HepG2 (cell line): Measurements from ENCODE around the gene PRKAR2B. TPM values are rescaled to one million over a fixed set of nuclear protein-coding genes. Genes with fewer than 3 reads are reported as not detected.

Experiments
- ATAC-seq: fragments of 200-7000 bp; cut with Tn5 transposase; 3 replicates; pipeline ENCODE4 v1.9.1; 2020; ENCODE audit warnings: mild to moderate bottlenecking, moderate library complexity
- BruUV-seq: library from RNA; stranded (reverse); fragments of 400-500 nt; replicated peaks from 2 replicates; lab custom pipeline; 2021; lab: Mats Ljungman, UMichigan
- CTCF ChIA-PET: fragments of 300-600 bp; formaldehyde crosslinking; extraction: SDS; loops from one replicate; lab custom pipeline; 2021; ENCODE audit warnings: low total read pairs, inconsistent platforms, low intra/inter-chr PET ratio; lab: Yijun Ruan, JAX
- POLR2A ChIA-PET: fragments of 350-600 bp; sonication (Branson Sonifier 250); formaldehyde crosslinking; loops from one replicate; lab custom pipeline; 2020; ENCODE audit warnings: antibody characterized with exemption, inconsistent platforms; lab: Yijun Ruan, JAX
- DNase-seq: peaks from one replicate; pipeline ENCODE4 v3.0.0-alpha.2; 2015; ENCODE audit warnings: low spot score
- FAIRE-seq: peaks from 3 replicates; lab custom pipeline; 2011; peaks lifted over from hg19 to GRCh38; lab: Jason Lieb, UNC
- H2AFZ ChIP-seq: one replicate; pipeline ENCODE4 v1.6.1; 2011; ENCODE audit warnings: low read length, inconsistent platforms
- H3K27ac ChIP-seq: fragments of 300-600 bp; 3 replicates; pipeline ENCODE4 v1.8.0; 2011; ENCODE audit warnings: mixed run types, mild to moderate bottlenecking, mixed read lengths, low read length, inconsistent platforms; ENCODE audit not compliant: insufficient read depth; ENCODE audit errors: extremely low read length
- H3K27me3 ChIP-seq, 2 experiments: fragments of 200-600 bp in 1 of 2; 2 replicates in 1 of 2; 3 replicates in 1 of 2; pipeline versions ENCODE4 v1.6.0 to v1.8.0; 2011; ENCODE audit warnings: low read length in 2 of 2, mild to moderate bottlenecking in 2 of 2, moderate library complexity in 2 of 2, inconsistent platforms in 1 of 2; ENCODE audit not compliant: insufficient read depth in 2 of 2, control insufficient read depth in 1 of 2
- H3K36me3 ChIP-seq, 2 experiments: fragments of 200-600 bp in 1 of 2; replicated peaks in 1 of 2; 2 replicates in 1 of 2; 3 replicates in 1 of 2; pipeline versions ENCODE4 v1.5.1 to v1.8.0; 2011; ENCODE audit warnings: low read length in 2 of 2, inconsistent platforms in 1 of 2; ENCODE audit not compliant: insufficient read depth in 2 of 2, control insufficient read depth in 1 of 2
- H3K4me1 ChIP-seq: 2 replicates; pipeline ENCODE4 v1.5.1; 2012; ENCODE audit warnings: low read length, inconsistent platforms; ENCODE audit not compliant: insufficient read depth
- H3K4me2 ChIP-seq: 2 replicates; pipeline ENCODE4 v1.6.0; 2011; ENCODE audit warnings: low read depth, low read length, inconsistent platforms
- H3K4me3 ChIP-seq, 3 experiments: fragments of 200-600 bp in 1 of 3; sonication (generic), shearing (Covaris generic) in 1 of 3; replicated peaks in 1 of 3; 2 replicates each; pipeline ENCODE4 v1.5.1; 2011 to 2016; ENCODE audit warnings: low read length in 3 of 3, inconsistent platforms in 2 of 3, low read depth in 2 of 3, mild to moderate bottlenecking in 2 of 3, control low read depth in 1 of 3, mixed read lengths in 1 of 3; ENCODE audit not compliant: insufficient read depth in 1 of 3
- H3K79me2 ChIP-seq: one replicate; pipeline ENCODE4 v1.6.1; 2011; ENCODE audit warnings: low read length, inconsistent platforms; ENCODE audit not compliant: insufficient read depth
- H3K9ac ChIP-seq: 2 replicates; pipeline ENCODE4 v1.6.0; 2011; ENCODE audit warnings: mild to moderate bottlenecking, low read depth, low read length, inconsistent platforms; ENCODE audit not compliant: insufficient read depth
- H3K9me3 ChIP-seq: 2 replicates; pipeline ENCODE4 v1.5.1; 2012; ENCODE audit warnings: mild to moderate bottlenecking, low read length
- H4K20me1 ChIP-seq: 2 replicates; pipeline ENCODE4 v1.6.0; 2011; ENCODE audit warnings: inconsistent platforms, mild to moderate bottlenecking, low read length, moderate library complexity; ENCODE audit not compliant: insufficient read depth
- ADNP ChIP-seq: sonication (generic); formaldehyde crosslinking; IDR thresholded peaks from 2 replicates; pipeline ENCODE4 v1.4.0; 2020; ENCODE audit warnings: missing genetic modification reagents
- ARNT ChIP-seq: fragments of 450-650 bp; IDR thresholded peaks from 2 replicates; pipeline ENCODE4 v1.6.1; 2017
- FOXJ3 ChIP-seq: sonication (generic); formaldehyde crosslinking; IDR thresholded peaks from 2 replicates; pipeline ENCODE4 v1.4.0; 2020; ENCODE audit warnings: missing genetic modification reagents, mild to moderate bottlenecking, borderline replicate concordance
- FOXK1 ChIP-seq: sonication (generic); formaldehyde crosslinking; IDR thresholded peaks from 2 replicates; pipeline ENCODE4 v1.4.0; 2020; ENCODE audit warnings: low read depth, missing genetic modification reagents, borderline replicate concordance
- FOXM1 ChIP-seq: sonication (generic); formaldehyde crosslinking; IDR thresholded peaks from 2 replicates; pipeline ENCODE4 v1.5.0; 2020; ENCODE audit warnings: missing genetic modification reagents
- HES4 ChIP-seq: sonication (generic); formaldehyde crosslinking; IDR thresholded peaks from 2 replicates; pipeline ENCODE4 v1.9.0; 2021; ENCODE audit warnings: mild to moderate bottlenecking, missing genetic modification reagents, borderline replicate concordance
- NBN ChIP-seq: fragments of 450-650 bp; conservative IDR thresholded peaks from 2 replicates; pipeline ENCODE4 v1.6.1; 2017
- PCBP1 ChIP-seq: fragments of 200-400 bp; formaldehyde crosslinking; IDR thresholded peaks from 2 replicates; pipeline ENCODE4 v1.6.1; 2017; ENCODE audit warnings: mild to moderate bottlenecking, low read depth, low read length, borderline replicate concordance
- PRDM15 ChIP-seq: sonication (generic); formaldehyde crosslinking; IDR thresholded peaks from 2 replicates; pipeline ENCODE4 v1.4.0; 2020; ENCODE audit warnings: missing genetic modification reagents
- RXRB ChIP-seq: IDR thresholded peaks from 2 replicates; pipeline ENCODE4 v1.6.1; 2016; ENCODE audit warnings: borderline replicate concordance, missing genetic modification reagents, missing compliant biosample characterization
- SYNCRIP ChIP-seq: fragments of 200-400 bp; formaldehyde crosslinking; IDR thresholded peaks from 2 replicates; pipeline ENCODE4 v1.6.1; 2018; ENCODE audit warnings: mild to moderate bottlenecking, low read depth, low read length; ENCODE audit not compliant: insufficient read depth
- TAF1 ChIP-seq: sonication (generic); formaldehyde crosslinking; IDR thresholded peaks from 2 replicates; pipeline ENCODE4 v1.4.0; 2020; ENCODE audit warnings: missing genetic modification reagents
- U2AF2 ChIP-seq: fragments of 200-400 bp; formaldehyde crosslinking; IDR thresholded peaks from 2 replicates; pipeline ENCODE4 v1.6.1; 2017; ENCODE audit warnings: low read depth, mild to moderate bottlenecking, low read length
- ZBTB3 ChIP-seq: sonication (generic); formaldehyde crosslinking; IDR thresholded peaks from 2 replicates; pipeline ENCODE4 v1.4.0; 2020; ENCODE audit warnings: low read depth, mild to moderate bottlenecking, moderate library complexity, missing genetic modification reagents, borderline replicate concordance
- ZBTB8A ChIP-seq: sonication (generic); formaldehyde crosslinking; IDR thresholded peaks from 2 replicates; pipeline ENCODE4 v1.4.0; 2020; ENCODE audit warnings: mild to moderate bottlenecking, low read depth, missing genetic modification reagents, borderline replicate concordance
- ZMYM3 ChIP-seq: sonication (generic); formaldehyde crosslinking; IDR thresholded peaks from 2 replicates; pipeline ENCODE4 v1.5.1; 2020; ENCODE audit warnings: mild to moderate bottlenecking, missing genetic modification reagents
- ZNF30 ChIP-seq: sonication (generic); formaldehyde crosslinking; IDR thresholded peaks from 2 replicates; pipeline ENCODE4 v1.5.0; 2020; ENCODE audit warnings: mild to moderate bottlenecking, missing genetic modification reagents
- ZNF607 ChIP-seq: sonication (generic); formaldehyde crosslinking; IDR thresholded peaks from 2 replicates; pipeline ENCODE4 v1.5.1; 2020; ENCODE audit warnings: missing genetic modification reagents, mild to moderate bottlenecking, borderline replicate concordance
- ZNF639 ChIP-seq: conservative IDR thresholded peaks from 2 replicates; pipeline ENCODE4 v1.6.1; 2018; ENCODE audit warnings: missing genetic modification reagents
- in situ Hi-C: cut with HindIII; loops from 2 replicates; pipeline ENCODE4 v1.10.0; 2017; ENCODE audit warnings: low pct_unique_long_range_greater_than_20kb; ENCODE audit not compliant: extremely low pct_ligation_motif_present
- intact Hi-C: fragments of 100-400 bp; cut with micrococcal nuclease; formaldehyde crosslinking; loops from one replicate; pipeline ENCODE4 v1.10.0; 2022; ENCODE audit not compliant: unreplicated experiment
- polyA plus RNA-seq, 8 experiments: library from polyadenylated mRNA; depleted of rRNA in 3 of 8; stranded (reverse) in 7 of 8; unstranded in 1 of 8; fragments of >200 nt; fragmentation: Illumina TruSeq in 4 of 8; extraction: Trizol in 4 of 8; gene quantifications; 2 replicates each; pipeline versions ENCODE4 v1.2.1 to v1.2.3, GENCODE V29; 2011 to 2016; ENCODE audit warnings: low read depth in 4 of 8, missing spikeins in 1 of 8, mixed read lengths in 1 of 8; ENCODE audit not compliant: insufficient read depth in 1 of 8
- total RNA-seq, 5 experiments: library from RNA; depleted of rRNA; stranded (reverse); fragments of >200 nt; fragmentation: Illumina TruSeq; extraction: Trizol; gene quantifications; 2 replicates each; pipeline ENCODE4 v1.2.3, GENCODE V29; 2016; ENCODE audit warnings: low read depth in 1 of 5

PRKAR2B gene
- total and polyA plus RNA-seq, 2 of the 13 experiments (the other 11 are each of a cell fraction or from before 2014, with no cell fraction given) = not detected

- TF ChIP-seq ZNF639 = no peak
- no peak for TF ChIP-seq ZNF30 (CRISPR knock-in tag)
These were observed 10.0 kb upstream of the PRKAR2B start (continued) for GRCh38 chr7:107034553-107034952.

GRCh38 chr7:107035446-107035845 is 9.1 kb upstream of the PRKAR2B start:
- Histone ChIP-seq H3K36me3 (no peaks in the 10 kb centered on the region), H4K20me1 (no peaks in the 10 kb centered on the region), H3K27ac (no peak overlapping the region), H3K4me2 (no peak overlapping the region), H3K9ac (no peak overlapping the region), H3K9me3 (no peaks in the 10 kb centered on the region), H3K79me2 (no peaks in the 10 kb centered on the region), H3K4me1 (no peaks in the 10 kb centered on the region), H3K27me3 (0 out of 5 replicates have a peak, but pooled peaks cover 0 to 4% of the 10 kb centered on the region in 2 experiments), H2AFZ (no peak overlapping the region), H3K4me3 (no peak overlapping the region)
- ChIA-PET CTCF (no interaction called here), POLR2A (no interaction called here)
- DNase-seq = no peak
- no peak for FAIRE-seq
- ATAC-seq = no peak
- in situ Hi-C loops = no loop called here
- BruUV-seq = no TSS peak
- intact Hi-C loops = no loop called here
- no peak for TF ChIP-seq TAF1 (CRISPR knock-in tag)
- no peak for TF ChIP-seq RXRB (CRISPR knock-in tag)
- no peak for TF ChIP-seq ZBTB3 (CRISPR knock-in tag)
- no peak for TF ChIP-seq PCBP1
- TF ChIP-seq ZBTB8A (CRISPR knock-in tag) = no peak
- no peak for TF ChIP-seq SYNCRIP
- TF ChIP-seq FOXK1 = no peak
- TF ChIP-seq NBN = no peak
- TF ChIP-seq FOXM1 (CRISPR knock-in tag) = no peak
- TF ChIP-seq HES4 (CRISPR knock-in tag) = no peak
- no peak for TF ChIP-seq ZNF607 (CRISPR knock-in tag)
- TF ChIP-seq U2AF2 = no peak
- no peak for TF ChIP-seq ZMYM3 (CRISPR knock-in tag)
- no peak for TF ChIP-seq FOXJ3
- TF ChIP-seq PRDM15 (CRISPR knock-in tag) = no peak
- no peak for TF ChIP-seq ADNP (CRISPR knock-in tag)
- no peak for TF ChIP-seq ARNT
